Mucosa of rectum (tissue), 2 donors: ENCODE results near the gene ALG10.
"Not testable (repeated sequence)": the region's sequence is repeated elsewhere in the genome, so short reads cannot be mapped to it uniquely, and the experiment has no call there.

Source experiments
- H3K27ac ChIP-seq, 2 donors: one replicate each; pipeline ENCODE4 v1.7.0; 2013; ENCODE audit warnings: inconsistent platforms in 2 of 2, low read depth in 2 of 2, low read length in 2 of 2
- H3K27me3 ChIP-seq, 2 donors: one replicate each; pipeline ENCODE4 v1.7.0; 2013; ENCODE audit warnings: low read length in 2 of 2; ENCODE audit not compliant: control insufficient read depth in 2 of 2, insufficient read depth in 2 of 2
- H3K36me3 ChIP-seq, 2 donors: one replicate each; pipeline ENCODE4 v1.7.0; 2013; ENCODE audit warnings: low read length in 2 of 2; ENCODE audit not compliant: control insufficient read depth in 2 of 2, insufficient read depth in 2 of 2
- H3K4me1 ChIP-seq, 2 donors: one replicate each; pipeline ENCODE4 v1.7.0; 2013; ENCODE audit warnings: low read length in 2 of 2, mild to moderate bottlenecking in 1 of 2; ENCODE audit not compliant: control insufficient read depth in 2 of 2, insufficient read depth in 2 of 2
- H3K4me3 ChIP-seq, 2 donors: one replicate each; pipeline ENCODE4 v1.7.0; 2013; ENCODE audit warnings: low read length in 2 of 2
- H3K9ac ChIP-seq, 2 donors: one replicate each; pipeline ENCODE4 v1.7.0; 2013; ENCODE audit warnings: low read length in 2 of 2, low read depth in 1 of 2, mild to moderate bottlenecking in 1 of 2
- H3K9me3 ChIP-seq, 2 donors: one replicate each; pipeline ENCODE4 v1.7.0; 2013; ENCODE audit warnings: low read length in 2 of 2; ENCODE audit not compliant: control insufficient read depth in 2 of 2
- donor health status: healthy.
- donor health status: Normal muscosa, but diverticular disease.

ALG10 gene, protein sequence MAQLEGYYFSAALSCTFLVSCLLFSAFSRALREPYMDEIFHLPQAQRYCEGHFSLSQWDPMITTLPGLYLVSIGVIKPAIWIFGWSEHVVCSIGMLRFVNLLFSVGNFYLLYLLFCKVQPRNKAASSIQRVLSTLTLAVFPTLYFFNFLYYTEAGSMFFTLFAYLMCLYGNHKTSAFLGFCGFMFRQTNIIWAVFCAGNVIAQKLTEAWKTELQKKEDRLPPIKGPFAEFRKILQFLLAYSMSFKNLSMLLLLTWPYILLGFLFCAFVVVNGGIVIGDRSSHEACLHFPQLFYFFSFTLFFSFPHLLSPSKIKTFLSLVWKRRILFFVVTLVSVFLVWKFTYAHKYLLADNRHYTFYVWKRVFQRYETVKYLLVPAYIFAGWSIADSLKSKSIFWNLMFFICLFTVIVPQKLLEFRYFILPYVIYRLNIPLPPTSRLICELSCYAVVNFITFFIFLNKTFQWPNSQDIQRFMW

DNA sequence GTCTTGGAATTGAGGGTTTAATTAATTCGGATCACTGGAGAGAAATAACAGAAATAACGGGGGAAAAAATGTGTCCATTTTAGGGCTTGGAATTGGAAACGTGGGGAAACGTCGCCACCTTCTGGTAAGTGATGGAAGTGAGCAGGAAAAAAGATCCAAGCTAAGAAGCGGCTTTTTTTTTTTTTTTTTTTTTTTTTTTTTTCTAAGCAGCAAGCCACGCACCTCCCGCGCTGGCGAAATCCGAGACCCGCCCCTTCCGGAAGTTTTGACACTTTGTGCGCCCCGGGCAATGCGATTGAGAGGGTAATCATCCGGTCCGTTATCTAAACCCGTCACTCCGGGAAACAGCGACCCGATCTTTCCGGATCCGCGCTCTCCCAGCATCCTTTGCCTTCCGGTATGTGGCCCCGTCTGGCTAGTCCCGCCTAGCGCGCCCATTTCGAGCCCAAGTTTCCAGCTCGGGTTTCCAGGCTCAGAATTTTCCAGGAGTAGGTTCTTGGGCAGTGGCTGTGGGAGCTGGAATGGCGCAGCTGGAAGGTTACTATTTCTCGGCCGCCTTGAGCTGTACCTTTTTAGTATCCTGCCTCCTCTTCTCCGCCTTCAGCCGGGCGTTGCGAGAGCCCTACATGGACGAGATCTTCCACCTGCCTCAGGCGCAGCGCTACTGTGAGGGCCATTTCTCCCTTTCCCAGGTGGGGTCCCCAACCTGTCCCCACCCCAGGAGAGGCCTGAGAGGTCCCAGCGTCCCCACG lies at the start of gene ALG10:
TSS of gene ALG10 (plus strand) at position 418 of the 752 bp plus-strand sequence. CDS start at position 522, 104 bp downstream.
- no peaks in the 10 kb centered on the region for H3K27me3 ChIP-seq
- peaks cover 3% of the 10 kb centered on the region in 2 donors for H3K4me1 ChIP-seq
- H3K4me3 ChIP-seq, result peak within 1 kb of the TSS; percentile 78 to 92
- no peaks in the 10 kb centered on the region for H3K9me3 ChIP-seq
- H3K27ac ChIP-seq, result peak within 1 kb of the TSS; percentile 73 to 84
- no peaks in the 10 kb centered on the region for H3K36me3 ChIP-seq
- peak within 1 kb of the TSS; percentile 83 to 87 for H3K9ac ChIP-seq

GRCh38 chr12:33972884-33973283 lies 49.4 kb upstream of the ALG10 start:
- H3K27me3 ChIP-seq, H3K4me3 ChIP-seq, H3K9ac ChIP-seq, H3K4me1 ChIP-seq, H3K36me3 ChIP-seq, H3K27ac ChIP-seq, H3K9me3 ChIP-seq: not testable (repeated sequence)

- no peaks in the 10 kb centered on the region for H3K36me3 ChIP-seq
- H3K4me1 ChIP-seq, result no peaks in the 10 kb centered on the region
These were observed 44.4 kb upstream of the ALG10 start for GRCh38 chr12:33977887-33978286.

DNA sequence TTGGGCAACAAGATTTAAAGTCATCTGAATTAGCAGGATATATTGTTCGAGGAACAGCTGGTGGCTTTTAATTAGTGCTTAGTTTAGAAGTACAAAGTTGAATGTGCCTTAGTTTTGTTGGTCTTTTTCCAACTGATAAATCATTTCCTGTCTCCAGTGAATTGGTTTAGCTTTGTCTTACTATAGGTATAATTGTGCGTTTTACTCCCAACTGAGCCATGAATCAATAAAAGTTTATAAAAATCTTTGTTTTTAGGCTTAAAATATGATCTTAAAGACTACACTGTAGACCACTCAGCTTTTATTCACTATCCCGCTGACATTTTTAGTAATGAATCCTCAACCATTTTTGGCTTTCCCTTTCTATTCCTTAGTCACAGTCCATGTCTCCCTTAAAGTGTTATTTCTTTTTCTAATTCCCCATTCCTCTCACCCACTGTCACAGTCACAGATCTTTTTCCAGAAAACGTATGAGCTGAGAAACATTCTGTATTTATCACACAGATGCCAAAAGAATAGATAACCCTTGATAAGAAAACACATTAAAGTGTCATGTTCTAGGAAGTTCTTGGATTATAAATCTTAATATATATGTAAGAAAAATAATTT lies 34.0 kb upstream of the ALG10 start:
- Histone ChIP-seq H3K36me3 (no peaks in the 10 kb centered on the region), H3K27ac (no peak overlapping the region), H3K9ac (no peak overlapping the region), H3K4me1 (no peaks in the 10 kb centered on the region), H3K4me3 (no peak overlapping the region), H3K27me3 (no peaks in the 10 kb centered on the region), H3K9me3 (no peaks in the 10 kb centered on the region)

More at GRCh38 chr12:33977887-33978286, 44.4 kb upstream of the ALG10 start:
- Histone ChIP-seq H3K9ac (no peak overlapping the region), H3K27me3 (no peaks in the 10 kb centered on the region), H3K9me3 (no peaks in the 10 kb centered on the region), H3K4me3 (no peak overlapping the region), H3K27ac (no peak overlapping the region)

- Histone ChIP-seq H3K4me3 (no peak overlapping the region), H3K36me3 (no peaks in the 10 kb centered on the region), H3K27ac (no peak overlapping the region), H3K27me3 (no peaks in the 10 kb centered on the region), H3K9me3 (no peaks in the 10 kb centered on the region), H3K9ac (no peak overlapping the region), H3K4me1 (no peaks in the 10 kb centered on the region)
These were observed 33.4 kb upstream of the ALG10 start for GRCh38 chr12:33988913-33989312.

DNA sequence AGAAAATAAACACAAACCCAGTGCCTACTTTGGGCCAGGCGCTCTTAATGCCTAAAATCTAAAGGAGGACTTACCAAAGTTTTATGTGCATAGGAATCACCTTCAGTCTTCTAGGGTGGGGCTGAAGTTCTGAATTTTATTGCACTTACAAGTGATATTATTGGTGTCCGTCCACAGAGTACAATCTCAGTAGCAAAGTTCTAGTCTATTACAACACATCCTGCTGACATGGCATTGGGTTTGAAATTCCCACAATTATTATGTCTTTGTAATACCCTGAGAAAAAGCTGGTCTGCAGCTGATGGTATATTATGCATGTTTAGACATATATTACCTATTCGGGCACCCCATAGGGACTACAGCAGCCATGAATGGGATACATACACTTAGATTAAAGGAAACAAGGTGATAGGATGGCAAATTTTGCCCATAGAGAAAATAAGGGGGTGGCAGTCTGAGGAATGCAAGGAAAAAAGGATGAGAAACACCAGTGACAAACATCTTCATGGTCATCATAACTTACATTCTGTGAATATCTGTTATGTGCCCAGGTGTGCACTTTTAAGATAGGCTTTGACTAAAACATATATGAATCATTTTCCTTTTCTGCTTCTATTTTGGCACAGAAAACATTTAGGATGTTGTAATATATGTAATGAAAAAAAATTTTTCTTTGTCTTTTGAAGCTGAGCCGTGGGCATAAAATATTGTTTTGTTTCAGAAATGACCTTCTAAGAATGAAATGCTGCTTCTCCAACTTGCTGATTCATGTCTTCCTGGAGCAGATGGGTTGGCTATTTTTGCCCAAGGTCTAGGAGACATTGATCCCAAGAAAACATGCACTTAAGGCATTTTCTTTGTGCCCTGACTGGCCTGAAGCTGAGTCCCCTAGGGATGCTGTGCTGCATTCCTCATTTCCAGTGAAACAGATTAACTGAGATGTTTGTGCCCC lies 27.2 kb upstream of the ALG10 start:
- Histone ChIP-seq H3K36me3 (no peaks in the 10 kb centered on the region), H3K27ac (no peak overlapping the region)

GRCh38 chr12:34008835-34009234 lies 13.5 kb upstream of the ALG10 start:
- H3K9ac ChIP-seq, H3K27ac ChIP-seq, H3K36me3 ChIP-seq, H3K9me3 ChIP-seq, H3K27me3 ChIP-seq, H3K4me1 ChIP-seq, H3K4me3 ChIP-seq: not testable (repeated sequence)

More for the DNA sequence above, 27.2 kb upstream of the ALG10 start:
- H3K4me1 ChIP-seq, result no peaks in the 10 kb centered on the region
- H3K9me3 ChIP-seq, result no peaks in the 10 kb centered on the region
- no peak overlapping the region for H3K9ac ChIP-seq
- H3K27me3 ChIP-seq, result no peaks in the 10 kb centered on the region
- H3K4me3 ChIP-seq, result no peak overlapping the region

- Histone ChIP-seq H3K4me3 (no peak overlapping the region), H3K27ac (no peak overlapping the region), H3K9ac (no peak overlapping the region), H3K4me1 (no peaks in the 10 kb centered on the region), H3K36me3 (no peaks in the 10 kb centered on the region), H3K9me3 (no peaks in the 10 kb centered on the region), H3K27me3 (no peaks in the 10 kb centered on the region)
These were observed 5.9 kb upstream of the ALG10 start for GRCh38 chr12:34016361-34016760.

DNA sequence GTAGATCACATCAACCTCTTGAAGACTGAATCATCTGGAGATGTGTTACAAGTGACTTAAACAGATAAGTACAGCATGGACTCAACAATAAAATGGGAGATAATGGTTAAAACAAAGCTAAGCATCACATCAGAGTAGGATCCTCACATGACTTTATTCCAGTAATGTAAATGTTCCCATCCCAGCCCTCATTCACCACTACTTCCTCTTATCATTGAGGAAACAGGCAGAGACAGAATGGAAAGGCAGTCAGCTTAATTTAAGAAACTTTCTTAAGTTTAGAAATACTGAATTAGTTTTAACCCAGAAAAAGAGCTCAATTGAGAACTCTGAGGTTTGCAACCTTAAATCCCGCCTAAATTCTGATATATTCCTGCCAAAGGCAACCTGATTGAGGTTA lies 1.2 kb upstream of the ALG10 start:
- Histone ChIP-seq H3K9ac (no peak overlapping the region), H3K9me3 (no peaks in the 10 kb centered on the region), H3K4me3 (no peak overlapping the region), H3K36me3 (no peaks in the 10 kb centered on the region), H3K4me1 (peaks cover 3% of the 10 kb centered on the region in 2 donors), H3K27ac (no peak overlapping the region), H3K27me3 (no peaks in the 10 kb centered on the region)
